SK-N-SH (cell line): ENCODE data around the gene C9orf50.

Source experiments
- CHD2 ChIP-seq: fragments of 150-350 bp; IDR thresholded peaks from 2 replicates; pipeline ENCODE4 v1.6.1; 2018; ENCODE audit warnings: low read length; ENCODE audit not compliant: partially characterized antibody
- CTCF ChIP-seq: fragments of 200-600 bp; sonication (generic); IDR thresholded peaks from 2 replicates; pipeline ENCODE4 v1.6.1; 2017; ENCODE audit warnings: antibody characterized with exemption, mild to moderate bottlenecking, moderate library complexity
- ELF1 ChIP-seq: IDR thresholded peaks from 2 replicates; pipeline ENCODE4 v1.4.0; 2012
- JUND ChIP-seq: IDR thresholded peaks from 2 replicates; pipeline ENCODE4 v1.4.0; 2012
- PBX3 ChIP-seq: IDR thresholded peaks from 2 replicates; pipeline ENCODE4; 2012
- TAF1 ChIP-seq: IDR thresholded peaks from 2 replicates; pipeline ENCODE4 v1.6.1; 2012; ENCODE audit warnings: low read depth, mild to moderate bottlenecking, low read length, moderate library complexity, borderline replicate concordance

- TF ChIP-seq PBX3 (no peak), CTCF (no peak), JUND (no peak), ELF1 (no peak), CHD2 (peak; percentile 33), TAF1 (no peak)
These were observed 24.2 kb downstream of the C9orf50 start for GRCh38 chr9:129596541-129597331.
